HG02938 (cell line): Measurements from ENCODE around the gene OR10V1.
A peak's percentile ranks its signal among the peaks of the same experiment; 100 is the strongest.
"Not testable (repeated sequence)": the region's sequence is repeated elsewhere in the genome, so short reads cannot be mapped to it uniquely, and the experiment has no call there.

ENCODE experiments used
- ATAC-seq: cut with Tn5 transposase; IDR thresholded peaks from one replicate; pipeline ENCODE4 v1.9.1; 2021; ENCODE audit warnings: mild to moderate bottlenecking, moderate library complexity; ENCODE audit not compliant: unreplicated experiment

OR10V1 gene

DNA sequence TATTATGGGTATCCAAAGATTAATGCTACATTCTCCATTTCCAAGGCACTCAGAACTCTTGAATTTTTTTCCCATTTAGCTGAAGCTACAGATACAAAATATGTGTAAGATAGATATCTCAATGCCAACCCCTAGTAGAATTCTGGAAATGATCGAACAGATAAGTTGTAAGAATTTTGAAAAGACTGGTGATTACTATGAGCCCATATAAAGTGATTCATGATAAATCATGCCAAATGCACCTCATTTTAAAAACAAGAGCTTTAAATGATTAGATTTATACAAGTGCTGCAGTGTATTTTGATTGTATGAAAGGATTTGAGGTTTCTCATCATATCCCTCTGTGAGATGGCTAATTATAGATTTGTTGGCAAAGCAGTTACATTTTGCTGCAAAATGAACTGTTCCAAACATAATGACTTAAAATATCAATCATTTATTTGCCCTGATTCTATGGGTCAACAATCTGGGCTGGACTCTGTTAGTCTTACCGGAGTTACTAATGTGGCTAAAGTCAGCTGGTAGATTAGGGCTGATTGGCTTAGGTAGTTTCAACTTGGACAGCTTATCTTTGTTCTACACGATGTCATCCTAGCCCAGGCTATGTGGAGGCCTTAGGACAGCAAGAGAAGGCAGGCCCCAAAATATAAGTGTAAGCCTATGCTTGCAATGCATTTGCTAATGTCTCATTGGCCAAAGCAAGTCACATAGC is 3.4 kb downstream of the OR10V1 start:
- no peak for ATAC-seq

DNA sequence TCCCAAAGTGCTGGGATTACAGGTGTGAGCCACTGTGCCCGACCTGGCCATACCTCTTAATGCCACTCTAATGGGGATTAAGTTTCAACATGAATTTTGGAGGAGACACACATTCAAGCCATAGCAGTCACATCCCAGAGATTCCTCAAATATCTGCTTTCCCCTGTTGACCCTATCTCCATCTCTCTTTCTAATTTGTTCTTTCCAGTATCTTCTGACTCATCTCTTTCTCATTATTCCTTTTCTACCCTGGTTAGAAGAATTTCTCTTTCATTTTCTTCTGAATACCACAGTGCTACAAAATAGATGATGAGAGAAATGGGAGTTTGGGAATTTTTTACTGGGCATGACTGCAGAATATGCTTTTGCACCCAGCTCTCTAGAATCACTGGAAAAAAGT is 5.1 kb downstream of the OR10V1 start:
- ATAC-seq: no peak

DNA sequence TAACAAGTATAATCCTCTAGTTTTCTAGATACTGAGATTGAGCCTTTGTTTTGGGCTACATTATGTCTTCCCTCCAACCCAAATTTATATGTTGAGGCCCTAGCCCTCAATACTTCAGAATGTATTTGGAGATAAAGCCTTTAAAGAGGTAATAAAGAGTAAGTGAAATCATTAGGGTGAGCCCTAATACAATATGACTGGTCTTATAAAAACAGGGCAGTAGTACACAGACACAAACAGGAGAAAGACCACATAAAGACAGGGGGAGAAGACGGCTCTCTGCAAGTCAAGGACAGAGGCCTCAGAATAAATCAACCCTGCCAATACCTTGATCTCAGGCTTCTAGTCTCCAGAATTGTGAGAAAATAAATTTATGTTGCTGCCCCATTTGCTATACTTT is 6.3 kb downstream of the OR10V1 start:
- no peak for ATAC-seq

DNA sequence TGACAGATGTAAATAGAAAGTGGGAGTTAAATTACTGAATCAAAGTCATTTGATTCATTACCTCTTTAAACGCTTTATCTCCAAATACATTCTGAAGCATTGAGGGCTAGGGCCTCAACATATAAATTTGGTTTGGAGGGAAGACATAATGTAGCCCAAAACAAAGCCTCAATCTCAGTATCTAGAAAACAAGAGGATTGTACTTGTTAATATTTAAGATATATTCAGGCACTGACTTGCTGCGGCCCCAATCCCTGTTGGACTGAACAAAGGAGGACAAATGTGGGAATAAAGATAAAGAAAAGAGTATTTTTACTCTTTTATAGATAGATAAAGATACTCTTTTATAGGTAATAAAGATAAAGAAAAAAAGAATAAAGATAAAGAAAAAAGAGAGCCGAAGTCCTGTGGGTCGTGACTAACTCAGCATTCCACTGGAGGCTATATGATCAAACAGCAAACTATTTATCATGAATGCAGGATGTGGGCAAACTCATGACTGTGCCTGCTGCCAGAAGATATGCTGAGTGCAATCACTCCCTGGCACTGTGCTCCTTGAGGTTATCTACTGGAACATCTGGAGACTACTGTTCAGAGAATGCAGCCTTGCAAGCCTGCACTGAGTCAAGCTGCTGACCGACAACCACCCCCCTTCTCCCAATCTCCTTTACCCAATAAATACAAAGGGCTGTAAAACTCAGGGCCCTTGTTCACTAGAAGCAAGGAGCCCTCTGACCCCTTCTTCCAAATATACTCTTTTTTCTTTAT is 6.9 kb downstream of the OR10V1 start:
- ATAC-seq: no peak

DNA sequence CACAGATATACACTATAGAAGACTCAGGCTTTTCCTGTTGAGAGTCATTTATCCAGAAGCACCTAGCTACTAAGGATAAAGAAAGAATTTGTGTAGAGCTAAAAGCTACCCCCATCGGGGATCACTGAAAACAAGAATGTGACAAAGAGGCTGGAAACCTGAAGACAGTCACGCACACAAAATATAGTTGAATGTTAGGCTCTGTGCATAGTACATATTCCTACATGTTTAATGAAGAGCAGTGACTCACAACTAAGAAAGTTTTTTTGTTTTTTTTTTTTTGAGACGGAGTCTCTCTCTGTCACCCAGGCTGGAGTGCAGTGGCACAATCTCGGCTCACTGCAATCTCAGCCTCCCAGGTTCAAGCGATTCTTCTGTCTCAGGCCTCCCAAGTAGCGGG is 8.4 kb downstream of the OR10V1 start:
- no peak for ATAC-seq

DNA sequence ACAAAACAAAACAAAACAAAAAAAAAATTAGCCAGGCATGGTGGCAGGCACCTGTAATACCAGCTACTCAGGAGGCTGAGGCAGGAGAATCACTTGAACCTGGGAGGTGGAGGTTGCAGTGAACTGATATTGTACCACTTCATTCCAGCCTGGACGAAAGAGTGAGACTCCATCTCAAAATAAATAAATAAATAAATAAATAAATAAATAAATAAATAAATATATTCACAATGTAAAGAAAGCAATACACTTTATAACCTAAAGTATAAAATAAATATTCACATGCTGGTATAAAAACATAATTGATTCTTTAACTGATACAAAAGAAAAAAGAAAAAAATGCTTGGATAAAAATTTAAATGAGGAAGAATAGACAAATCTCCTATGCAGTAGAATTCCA is 10.1 kb downstream of the OR10V1 start:
- not testable (repeated sequence) for ATAC-seq

DNA sequence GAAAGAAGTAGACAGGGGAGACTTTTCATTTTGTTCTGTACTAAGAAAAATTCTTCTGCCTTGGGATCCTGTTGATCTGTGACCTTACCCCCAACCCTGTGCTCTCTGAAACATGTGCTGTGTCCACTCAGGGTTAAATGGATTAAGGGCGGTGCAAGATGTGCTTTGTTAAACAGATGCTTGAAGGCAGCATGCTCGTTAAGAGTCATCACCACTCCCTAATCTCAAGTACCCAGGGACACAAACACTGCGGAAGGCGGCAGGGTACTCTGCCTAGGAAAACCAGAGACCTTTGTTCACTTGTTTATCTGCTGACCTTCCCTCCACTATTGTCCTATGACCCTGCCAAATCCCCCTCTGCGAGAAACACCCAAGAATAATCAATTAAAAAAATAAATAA is 13.5 kb downstream of the OR10V1 start:
- ATAC-seq: not testable (repeated sequence)

DNA sequence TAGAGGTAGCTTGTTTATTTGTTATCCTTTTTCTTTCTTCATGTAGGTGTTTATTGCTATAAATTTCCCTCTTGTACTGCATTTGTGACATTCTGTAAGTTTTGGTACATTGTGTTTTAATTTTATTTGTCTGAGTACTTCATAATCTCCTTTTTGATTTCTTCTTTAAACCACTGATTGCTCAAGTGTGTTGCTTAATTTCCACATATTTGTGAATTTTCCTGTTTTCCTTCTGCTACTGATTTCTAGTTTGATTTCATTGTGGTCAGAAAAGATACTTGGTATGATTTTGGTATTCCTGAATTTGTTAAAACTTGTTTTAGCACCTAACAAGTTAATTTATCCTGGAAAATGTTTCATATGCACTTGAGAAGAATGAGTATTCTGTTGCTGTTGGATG is 15.1 kb downstream of the OR10V1 start:
- ATAC-seq: no peak

DNA sequence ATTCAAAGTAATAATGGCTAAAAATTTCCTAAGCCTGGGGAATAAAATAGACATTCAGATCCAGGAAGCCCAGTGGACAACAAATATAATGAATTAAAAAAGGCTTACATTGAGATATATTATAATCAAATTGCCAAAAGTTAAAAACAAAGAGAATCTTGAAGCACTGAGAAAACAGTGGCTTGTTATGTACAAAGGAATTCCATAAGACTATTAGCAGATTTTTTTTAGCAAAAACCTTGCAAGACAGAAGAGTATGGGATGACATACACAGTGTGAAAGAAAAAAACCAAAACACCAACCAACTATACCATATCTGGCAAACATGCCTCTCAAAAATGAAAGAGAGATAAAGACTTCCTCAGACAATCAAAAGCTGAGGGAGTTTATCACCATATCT is 20.7 kb downstream of the OR10V1 start:
- ATAC-seq: no peak

DNA sequence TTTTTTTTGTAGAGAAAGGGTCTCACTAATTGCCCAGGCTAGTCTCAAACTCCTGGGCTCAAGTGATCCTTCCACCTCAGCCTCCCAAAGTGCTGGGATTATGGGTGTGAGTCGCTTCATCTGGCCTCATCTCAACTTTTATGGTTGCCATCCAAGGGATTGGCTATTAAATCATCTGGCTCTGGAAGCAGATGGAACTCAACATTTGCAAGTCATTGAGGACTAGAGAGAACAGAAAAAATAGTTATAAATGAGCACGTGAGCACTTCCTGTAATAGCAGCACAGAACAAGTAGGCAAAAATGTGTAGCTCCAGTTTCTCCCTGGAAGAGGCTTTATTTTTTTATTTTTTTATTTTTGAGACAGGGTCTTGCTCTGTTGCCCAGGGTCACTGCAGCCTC is 22.5 kb downstream of the OR10V1 start:
- no peak for ATAC-seq

DNA sequence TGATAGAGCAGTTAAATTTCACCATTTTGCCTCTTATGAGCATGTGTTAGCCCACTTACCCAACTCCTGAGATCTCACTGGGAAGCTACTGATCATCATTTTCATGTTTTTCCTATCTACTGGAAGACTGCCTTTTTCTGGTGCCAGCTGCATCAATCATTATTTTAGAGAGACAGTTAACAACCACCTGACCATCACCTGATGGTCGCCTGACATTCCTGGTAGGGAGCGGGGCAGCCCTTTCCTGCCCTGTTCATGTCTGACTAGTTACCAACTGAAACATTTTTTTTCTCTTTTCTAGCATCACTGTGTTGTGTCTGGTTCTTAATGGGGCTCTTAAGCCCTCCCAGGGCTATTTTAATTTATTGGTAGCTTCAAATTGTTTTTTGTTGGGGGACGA is 24.6 kb downstream of the OR10V1 start:
- no peak for ATAC-seq

DNA sequence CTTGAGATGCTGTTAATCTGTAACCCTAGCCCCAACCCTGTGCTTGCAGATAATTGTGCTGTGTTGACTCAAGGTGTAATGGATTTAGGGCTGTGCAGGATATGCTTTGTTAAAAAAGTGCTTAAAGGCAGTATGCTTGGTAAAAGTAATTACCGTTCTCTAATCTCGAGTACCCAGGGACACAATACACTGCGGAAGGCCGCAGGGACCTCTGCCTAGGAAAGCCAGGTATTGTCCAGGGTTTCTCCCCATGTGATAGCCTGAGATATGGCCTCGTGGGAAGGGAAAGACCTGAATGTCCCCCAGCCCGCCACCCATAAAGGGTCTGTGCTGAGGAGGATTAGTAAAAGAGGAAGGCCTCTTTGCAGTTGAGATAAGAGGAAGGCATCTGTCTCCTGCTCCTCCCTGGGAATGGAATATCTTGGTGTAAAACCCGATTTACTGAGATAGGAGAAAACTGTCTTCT is 32.4 kb downstream of the OR10V1 start:
- not testable (repeated sequence) for ATAC-seq

DNA sequence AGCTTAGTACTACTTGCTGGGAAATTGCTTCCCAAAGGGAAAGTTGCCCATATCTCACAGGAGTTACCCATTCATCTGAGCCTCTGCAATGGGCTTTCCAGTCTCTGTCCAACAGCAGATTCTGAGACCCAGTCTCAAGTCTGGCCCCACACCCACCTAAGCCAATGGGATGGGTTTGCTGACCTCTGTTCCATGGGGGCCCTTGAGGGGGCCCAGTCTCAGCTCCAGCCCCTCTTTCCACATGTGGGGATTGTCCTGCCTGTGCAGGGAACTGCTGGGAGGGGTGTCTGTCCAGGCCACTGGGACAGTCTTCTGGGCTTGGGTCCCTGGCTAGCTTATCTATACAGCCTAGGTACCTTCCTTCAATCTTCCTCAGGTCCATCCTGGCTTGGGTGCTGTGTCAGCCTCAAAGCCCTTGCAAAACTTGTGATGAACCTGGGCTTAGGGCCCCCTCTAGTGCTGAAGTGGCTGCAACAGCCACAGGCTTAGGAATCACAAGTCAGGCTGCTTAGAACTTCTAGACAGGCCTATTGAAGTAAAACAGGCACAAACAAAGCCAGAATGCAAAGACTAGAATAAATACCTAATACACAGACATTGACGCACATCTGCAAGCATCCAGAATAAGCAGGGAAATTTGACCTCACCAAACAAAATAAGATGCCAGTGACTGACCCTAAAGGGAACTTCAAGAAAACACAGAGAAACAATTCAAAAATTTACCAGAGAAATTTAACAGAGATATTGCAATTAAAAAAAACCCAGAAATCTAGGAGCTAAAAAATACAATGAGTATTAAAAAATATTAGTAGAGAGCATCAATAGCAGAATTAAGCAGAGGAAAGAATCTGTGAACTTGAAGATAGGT is 33.1 kb downstream of the OR10V1 start:
- peak; percentile 79 for ATAC-seq

DNA sequence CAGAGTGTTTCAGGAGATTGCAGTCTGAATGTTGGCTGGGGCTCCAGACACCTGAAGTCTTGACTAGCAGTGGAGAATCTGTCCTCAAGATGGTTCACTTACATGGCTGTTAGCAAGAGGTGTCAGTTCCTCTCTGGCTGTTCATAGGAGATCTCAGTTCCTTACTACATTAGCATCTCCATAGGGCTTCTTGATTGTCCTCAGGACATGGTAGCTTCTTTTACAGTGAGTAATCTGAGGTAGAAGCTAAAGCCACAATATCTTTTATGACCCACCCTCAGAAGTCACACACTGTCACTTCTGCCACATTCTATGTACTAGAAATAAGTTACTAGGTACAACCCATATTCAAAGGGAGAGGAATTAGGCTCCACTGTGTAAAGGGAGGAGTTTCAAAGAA is 34.3 kb downstream of the OR10V1 start:
- no peak for ATAC-seq

DNA sequence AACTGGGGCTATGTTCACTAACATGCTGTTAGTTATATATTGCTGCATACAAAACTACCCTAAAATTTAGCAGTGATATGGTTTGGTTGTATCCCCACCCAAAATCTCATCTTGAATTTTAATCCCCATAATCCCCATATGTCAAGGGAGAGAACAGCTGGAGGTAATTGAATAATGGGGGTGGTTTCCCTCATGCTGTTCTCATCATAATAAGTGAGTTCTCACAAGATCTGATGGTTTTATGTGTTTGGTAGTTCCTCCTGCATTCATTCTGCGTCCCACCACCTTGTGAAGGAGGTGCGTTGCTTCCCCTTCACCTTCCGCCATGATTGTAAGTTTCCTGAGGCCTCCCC is 34.9 kb downstream of the OR10V1 start:
- ATAC-seq: no peak

DNA sequence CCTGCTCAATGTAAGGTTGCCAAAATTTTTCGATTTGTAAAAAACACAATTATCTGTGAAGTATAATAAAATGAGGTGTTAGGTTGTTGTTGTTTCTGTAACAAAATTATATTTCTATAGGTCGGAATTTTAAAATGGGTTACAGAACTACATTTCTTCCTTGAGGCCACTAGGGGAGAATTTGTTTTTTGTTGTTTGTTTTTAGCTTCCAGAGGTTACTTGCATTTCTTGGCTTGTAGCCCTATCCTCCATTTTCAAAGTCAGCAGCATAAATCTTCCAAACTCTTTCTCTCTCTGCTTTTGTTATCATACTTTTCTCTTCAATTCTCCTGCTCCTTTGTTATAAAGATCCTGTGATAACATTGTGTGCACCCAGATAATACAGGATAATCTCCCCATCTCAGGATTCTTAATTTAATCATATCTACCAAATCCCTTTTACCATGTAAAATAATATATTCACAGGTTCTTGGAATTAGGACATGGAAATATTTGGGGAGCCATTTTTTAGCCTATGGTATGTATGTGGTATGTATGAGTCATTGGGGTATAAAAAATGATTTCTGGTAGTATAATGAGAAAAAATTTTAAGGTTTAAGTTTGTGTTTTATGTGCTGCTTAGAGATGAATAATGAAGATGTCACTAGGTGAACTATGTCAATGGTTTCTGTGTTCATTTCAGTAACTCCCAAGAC is 35.4 kb downstream of the OR10V1 start:
- ATAC-seq: no peak

DNA sequence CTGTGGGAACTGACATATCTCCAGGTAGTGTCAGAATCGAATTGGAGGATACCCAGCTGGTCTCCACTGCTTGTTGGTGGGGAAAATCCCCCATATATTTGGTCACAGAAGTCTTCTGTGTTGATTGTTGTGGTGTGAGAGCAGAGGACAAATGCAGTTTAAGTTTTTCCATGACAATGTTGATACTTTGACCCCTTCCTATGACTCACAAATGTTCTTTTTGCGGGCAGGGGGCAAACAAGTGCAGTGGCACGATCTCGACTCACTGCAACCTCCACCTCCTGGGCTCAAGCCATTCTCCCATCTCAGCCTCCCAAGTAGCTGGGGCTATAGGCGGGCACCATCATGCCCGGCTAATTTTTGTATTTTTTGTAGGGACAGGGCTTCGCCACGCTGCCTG is 37.4 kb downstream of the OR10V1 start:
- no peak for ATAC-seq

DNA sequence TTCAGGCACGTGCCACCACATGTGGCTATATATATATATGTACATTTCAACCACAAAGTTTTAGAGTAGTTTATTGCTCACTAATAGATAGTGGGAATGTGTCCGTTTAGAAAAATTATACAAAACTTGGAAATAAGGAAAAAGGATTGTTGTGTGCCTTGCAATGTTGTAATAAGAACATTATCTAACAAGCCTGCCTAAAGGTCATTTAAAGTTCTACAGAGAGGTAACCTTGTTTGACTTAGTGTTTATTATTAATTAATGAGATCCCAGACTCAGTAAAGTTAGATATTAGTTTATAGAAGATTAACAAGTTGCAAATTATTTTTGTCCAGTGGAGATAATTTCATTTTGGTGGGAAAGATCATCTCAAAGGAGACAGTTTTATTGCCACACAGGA is 39.4 kb downstream of the OR10V1 start:
- ATAC-seq: no peak

DNA sequence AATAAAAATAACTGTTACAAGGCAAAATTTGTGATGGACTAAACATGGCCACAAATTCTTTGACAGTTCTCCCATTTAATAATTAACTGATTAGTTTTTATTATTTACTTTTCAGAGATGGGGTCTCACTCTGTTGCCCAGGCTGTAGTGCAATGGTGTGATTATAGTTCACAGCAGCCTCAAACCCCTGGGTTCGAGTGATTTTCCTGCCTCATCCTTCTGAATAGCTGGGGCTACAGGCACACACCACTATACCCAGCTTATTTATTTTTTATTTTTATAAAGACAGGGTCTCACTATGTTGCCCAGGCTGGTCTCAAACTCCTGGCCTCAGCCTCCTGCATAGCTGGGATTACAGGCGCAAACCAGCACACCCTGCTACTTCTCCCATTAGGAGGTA is 40.4 kb downstream of the OR10V1 start:
- no peak for ATAC-seq

DNA sequence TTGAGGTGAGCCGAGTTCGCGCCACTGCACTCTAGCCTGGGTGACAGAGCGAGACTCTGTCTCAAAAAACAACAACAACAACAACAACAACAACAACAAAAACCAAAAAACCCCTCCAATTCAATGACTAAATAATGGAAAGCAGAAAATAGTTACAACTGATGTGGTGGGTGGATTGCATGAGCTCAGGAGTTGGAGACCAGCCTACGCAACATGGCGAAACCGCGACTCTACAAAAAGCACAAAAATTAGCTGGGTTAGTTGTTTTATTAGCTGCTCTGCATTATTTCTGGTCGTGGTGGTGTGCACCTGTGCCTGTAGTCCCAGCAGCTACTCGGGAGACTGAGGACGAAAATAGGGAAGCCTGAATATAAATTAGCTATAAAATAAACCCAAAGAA is 42.2 kb downstream of the OR10V1 start:
- ATAC-seq: no peak

DNA sequence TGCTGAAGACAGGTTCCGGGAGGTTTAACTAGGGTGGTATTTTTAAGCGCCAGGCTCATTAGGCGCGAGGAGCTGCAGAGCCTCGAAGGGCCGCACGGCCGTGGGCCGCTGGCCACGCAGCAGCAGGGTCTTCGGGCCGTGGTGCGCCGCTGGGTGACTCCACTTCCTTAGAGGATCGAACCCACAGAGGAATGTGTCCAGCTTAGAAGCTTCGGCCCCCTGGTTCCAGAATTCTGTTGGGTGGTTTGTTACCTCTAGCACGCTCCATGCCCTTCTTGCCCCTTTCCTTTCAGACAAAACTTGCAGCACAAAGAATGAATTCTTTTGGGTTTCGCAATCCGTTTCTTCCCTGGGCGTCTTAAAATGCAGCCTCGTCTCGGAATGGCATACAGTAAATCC is 44.0 kb downstream of the OR10V1 start:
- ATAC-seq: no peak
